ENCODE data around the gene MYO1B. TPM values are rescaled to one million over a fixed set of nuclear protein-coding genes. Genes with fewer than 3 reads are reported as not detected.

Gene MYO1B
- total RNA-seq, 1 donor from 2014 or later = 43.7 TPM

- H3K36me3 ChIP-seq = no peaks in the 10 kb centered on the region
- no peak for TF ChIP-seq POLR2AphosphoS5 (IDR thresholded peaks at IDR 0.05; ENCODE audit: insufficient read depth in 1 of 2, low read depth in 1 of 2)
- TF ChIP-seq CTCF (IDR thresholded peaks at IDR 0.05) = no peak
- no peak for TF ChIP-seq POLR2A (IDR thresholded peaks at IDR 0.05)
- H3K27me3 ChIP-seq = no peaks in the 10 kb centered on the region
- peak overlapping the region; percentile 31 for H3K27ac ChIP-seq
- H3K9me3 ChIP-seq = no peaks in the 10 kb centered on the region
- no peak for DNase-seq (ENCODE audit: extremely low spot score in 2 of 2)
- intact Hi-C loops (cut with DNase I) = no loop called here
- peaks cover 34% of the 10 kb centered on the region for H3K4me1 ChIP-seq
- no peak overlapping the region for H3K4me3 ChIP-seq
Observed at GRCh38 chr2:191318037-191318728, 73.0 kb downstream of the MYO1B start.

DNA sequence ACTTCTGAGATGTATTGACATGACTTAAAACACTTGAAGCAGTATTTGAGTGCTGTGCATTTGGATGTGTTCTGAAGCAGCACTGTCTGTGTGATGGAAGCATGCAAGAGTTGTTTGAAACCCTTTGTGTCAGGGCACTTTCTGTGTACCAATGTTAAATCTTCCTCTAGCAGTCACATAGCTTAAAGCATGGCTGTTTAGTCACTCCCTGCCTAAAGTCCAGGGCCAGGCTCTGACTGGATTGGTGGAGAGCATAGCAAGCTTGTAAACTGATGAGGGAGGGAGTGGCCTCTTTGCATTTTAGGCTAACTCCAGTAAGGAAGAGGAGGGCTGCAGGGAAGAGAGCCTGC, 73.5 kb downstream of the MYO1B start:
- intact Hi-C loops (cut with DNase I) = no loop called here
- Histone ChIP-seq H3K9me3 (no peaks in the 10 kb centered on the region), H3K36me3 (no peaks in the 10 kb centered on the region), H3K27me3 (no peaks in the 10 kb centered on the region), H3K27ac (peak overlapping the region; percentile 31), H3K4me3 (no peak overlapping the region), H3K4me1 (peaks cover 34% of the 10 kb centered on the region)
- TF ChIP-seq POLR2AphosphoS5 (IDR thresholded peaks at IDR 0.05; ENCODE audit: insufficient read depth in 1 of 2, low read depth in 1 of 2) = no peak
- no peak for TF ChIP-seq CTCF (IDR thresholded peaks at IDR 0.05)
- TF ChIP-seq POLR2A (IDR thresholded peaks at IDR 0.05) = no peak
- no peak for DNase-seq (ENCODE audit: extremely low spot score in 2 of 2)

GRCh38 chr2:191319186-191319585, 74.0 kb downstream of the MYO1B start:
- Histone ChIP-seq H3K36me3 (no peaks in the 10 kb centered on the region), H3K4me3 (no peak overlapping the region), H3K27ac (peak overlapping the region; percentile 31), H3K9me3 (no peaks in the 10 kb centered on the region), H3K27me3 (no peaks in the 10 kb centered on the region), H3K4me1 (peaks cover 34% of the 10 kb centered on the region)
- intact Hi-C loops (cut with DNase I) = no loop called here
- TF ChIP-seq POLR2AphosphoS5 (IDR thresholded peaks at IDR 0.05; ENCODE audit: insufficient read depth in 1 of 2, low read depth in 1 of 2) (no peak), CTCF (IDR thresholded peaks at IDR 0.05) (no peak), POLR2A (IDR thresholded peaks at IDR 0.05) (no peak)
- DNase-seq (ENCODE audit: extremely low spot score in 2 of 2) = no peak

DNA sequence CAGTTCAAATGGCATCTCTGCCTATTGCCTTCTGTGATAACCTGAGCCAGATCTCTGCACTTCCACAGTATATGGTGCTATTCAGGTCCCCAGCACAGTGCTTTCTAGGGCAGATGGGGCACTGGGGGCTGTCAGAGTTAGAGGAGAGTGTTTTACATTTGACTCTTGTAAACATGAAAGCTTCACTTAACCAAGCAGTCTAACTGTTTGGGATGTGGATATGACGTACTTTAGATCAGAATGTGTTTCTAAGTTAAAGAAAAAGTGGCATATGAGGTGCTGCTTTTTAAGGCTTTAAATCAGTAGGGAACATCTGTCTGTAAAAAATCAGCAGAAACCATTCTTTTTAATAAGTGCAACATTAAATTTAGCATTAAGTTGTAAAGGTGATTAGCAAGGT, 75.7 kb downstream of the MYO1B start:
- DNase-seq (ENCODE audit: extremely low spot score in 2 of 2) = no peak
- no peaks in the 10 kb centered on the region for H3K9me3 ChIP-seq
- H3K27me3 ChIP-seq = no peaks in the 10 kb centered on the region
- intact Hi-C loops (cut with DNase I) = no loop called here
- no peaks in the 10 kb centered on the region for H3K36me3 ChIP-seq
- no peak overlapping the region for H3K4me3 ChIP-seq
- TF ChIP-seq CTCF (IDR thresholded peaks at IDR 0.05) (no peak), POLR2AphosphoS5 (IDR thresholded peaks at IDR 0.05; ENCODE audit: insufficient read depth in 1 of 2, low read depth in 1 of 2) (no peak), POLR2A (IDR thresholded peaks at IDR 0.05) (no peak)
- H3K4me1 ChIP-seq = peaks cover 34% of the 10 kb centered on the region
- H3K27ac ChIP-seq = no peak overlapping the region

- TF ChIP-seq POLR2AphosphoS5 (IDR thresholded peaks at IDR 0.05; ENCODE audit: insufficient read depth in 1 of 2, low read depth in 1 of 2) (no peak), CTCF (IDR thresholded peaks at IDR 0.05) (no peak), POLR2A (IDR thresholded peaks at IDR 0.05) (no peak)
- H3K36me3 ChIP-seq = no peaks in the 10 kb centered on the region
- H3K4me3 ChIP-seq = no peak overlapping the region
- H3K27me3 ChIP-seq = no peaks in the 10 kb centered on the region
- no peak for DNase-seq (ENCODE audit: extremely low spot score in 2 of 2)
- H3K9me3 ChIP-seq = no peaks in the 10 kb centered on the region
- intact Hi-C loops (cut with DNase I) = no loop called here
- peaks cover 34% of the 10 kb centered on the region for H3K4me1 ChIP-seq
- no peak overlapping the region for H3K27ac ChIP-seq
Observed at GRCh38 chr2:191321861-191322662, 76.9 kb downstream of the MYO1B start.

Data from vagina (tissue), 2 donors.